Ishikawa (cell line): ENCODE measurements around the gene RIMBP2.

Experiments
- CEBPB ChIP-seq: IDR thresholded peaks from 2 replicates; pipeline ENCODE4 v1.6.1; 2012
- CREB1 ChIP-seq: IDR thresholded peaks from 2 replicates; pipeline ENCODE4 v1.6.1; 2012; ENCODE audit warnings: low read depth
- EGR1 ChIP-seq: IDR thresholded peaks from 2 replicates; pipeline ENCODE4 v1.6.1; 2012
- EP300 ChIP-seq: IDR thresholded peaks from 2 replicates; pipeline ENCODE4 v1.6.1; 2012; ENCODE audit warnings: borderline replicate concordance
- FOXM1 ChIP-seq: IDR thresholded peaks from 2 replicates; pipeline ENCODE4 v1.6.1; 2012; ENCODE audit warnings: low read depth, borderline replicate concordance
- MAX ChIP-seq: IDR thresholded peaks from 2 replicates; pipeline ENCODE4 v1.6.1; 2012
- NFIC ChIP-seq: IDR thresholded peaks from 2 replicates; pipeline ENCODE4 v1.6.1; 2012
- RAD21 ChIP-seq: IDR thresholded peaks from 2 replicates; pipeline ENCODE4 v1.6.1; 2012; ENCODE audit warnings: low read depth
- REST ChIP-seq: IDR thresholded peaks from 2 replicates; pipeline ENCODE4 v1.6.1; 2012; ENCODE audit warnings: low read depth, mild to moderate bottlenecking
- TAF1 ChIP-seq: IDR thresholded peaks from 2 replicates; pipeline ENCODE4 v1.6.1; 2012; ENCODE audit warnings: low read depth, mild to moderate bottlenecking
- TCF12 ChIP-seq: IDR thresholded peaks from 2 replicates; pipeline ENCODE4 v1.6.1; 2012; ENCODE audit warnings: low read depth
- TEAD4 ChIP-seq: IDR thresholded peaks from 2 replicates; pipeline ENCODE4 v1.6.1; 2012
- USF1 ChIP-seq: IDR thresholded peaks from 2 replicates; pipeline ENCODE4 v1.6.1; 2012
- YY1 ChIP-seq: IDR thresholded peaks from 2 replicates; pipeline ENCODE4 v1.6.1; 2012; ENCODE audit warnings: low read depth
- ZBTB7A ChIP-seq: IDR thresholded peaks from 2 replicates; pipeline ENCODE4 v1.6.1; 2012; ENCODE audit warnings: low read depth

Gene RIMBP2

GRCh38 chr12:130549361-130549760 lies 166.7 kb downstream of the RIMBP2 start:
- no peak for TF ChIP-seq RAD21
- no peak for TF ChIP-seq REST

- TF ChIP-seq USF1: no peak
- TF ChIP-seq TCF12: no peak
- no peak for TF ChIP-seq FOXM1
- no peak for TF ChIP-seq MAX
- no peak for TF ChIP-seq TEAD4
- no peak for TF ChIP-seq CEBPB
- TF ChIP-seq TAF1: no peak
- TF ChIP-seq CREB1: no peak
Measured at GRCh38 chr12:130547480-130548155, 168.5 kb downstream of the RIMBP2 start.

GRCh38 chr12:130546494-130546893 lies 169.6 kb downstream of the RIMBP2 start:
- TF ChIP-seq ZBTB7A: no peak
- no peak for TF ChIP-seq YY1
- TF ChIP-seq EP300: no peak
- TF ChIP-seq CREB1: no peak
- TF ChIP-seq MAX: no peak
- TF ChIP-seq USF1: no peak
- TF ChIP-seq EGR1: no peak
- TF ChIP-seq TCF12: no peak
- no peak for TF ChIP-seq NFIC
- TF ChIP-seq REST: no peak
- no peak for TF ChIP-seq RAD21
- TF ChIP-seq CEBPB: no peak
- TF ChIP-seq FOXM1: no peak
- no peak for TF ChIP-seq TAF1
- no peak for TF ChIP-seq TEAD4

GRCh38 chr12:130545475-130545874 lies 170.6 kb downstream of the RIMBP2 start:
- TF ChIP-seq FOXM1 (no peak), NFIC (no peak), EGR1 (no peak), USF1 (no peak), EP300 (no peak), TCF12 (no peak), MAX (no peak), TAF1 (no peak), YY1 (no peak), CEBPB (no peak), RAD21 (no peak), REST (no peak), CREB1 (no peak), TEAD4 (no peak), ZBTB7A (no peak)
